Measurements from ENCODE around the gene ERP27.

ERP27 gene

GRCh38 chr12:14896521-14897169 lies 41.7 kb downstream of the ERP27 start:
- DNase-seq, result no peak

GRCh38 chr12:14893506-14894250 lies 44.7 kb downstream of the ERP27 start:
- DNase-seq, result no peak

DNA sequence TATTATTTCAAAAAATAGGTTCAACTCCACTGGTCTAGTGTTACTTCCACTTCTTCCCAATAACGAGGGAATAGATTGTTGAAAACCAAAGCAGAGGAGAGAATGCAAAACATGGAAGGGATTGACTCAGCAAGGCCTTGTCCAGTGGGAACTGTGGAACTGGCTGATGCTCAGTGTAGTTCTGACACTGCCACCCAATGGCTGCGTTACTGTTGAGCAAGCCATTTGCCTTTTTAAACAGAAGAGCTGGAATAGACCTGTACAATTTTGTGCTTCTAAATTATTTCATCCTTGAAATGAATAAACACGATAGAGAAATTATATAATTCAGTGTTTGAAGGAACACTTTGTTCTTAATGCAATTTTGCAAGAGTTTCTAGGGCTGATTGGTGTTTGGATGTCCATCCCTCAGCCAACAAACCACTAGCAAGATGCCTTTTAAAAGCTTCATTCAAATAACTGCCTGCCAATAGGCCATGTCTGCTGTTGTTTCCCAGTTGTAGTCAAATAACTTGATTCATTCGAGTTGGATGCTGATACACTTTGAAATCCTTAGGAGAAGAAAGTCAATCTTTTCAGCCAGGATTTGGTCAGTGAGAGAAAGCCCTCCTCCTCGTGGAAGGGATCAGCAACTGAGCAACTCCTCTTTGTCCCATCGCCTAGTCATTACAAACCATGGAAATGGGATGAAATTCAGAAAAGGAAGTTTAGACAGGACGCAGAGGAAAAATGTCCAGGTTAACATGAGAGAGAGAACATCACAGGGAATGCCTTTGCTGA lies 45.4 kb downstream of the ERP27 start:
- DNase-seq, result no peak

GRCh38 chr12:14890701-14891100 lies 47.6 kb downstream of the ERP27 start:
- no peak for DNase-seq

DNA sequence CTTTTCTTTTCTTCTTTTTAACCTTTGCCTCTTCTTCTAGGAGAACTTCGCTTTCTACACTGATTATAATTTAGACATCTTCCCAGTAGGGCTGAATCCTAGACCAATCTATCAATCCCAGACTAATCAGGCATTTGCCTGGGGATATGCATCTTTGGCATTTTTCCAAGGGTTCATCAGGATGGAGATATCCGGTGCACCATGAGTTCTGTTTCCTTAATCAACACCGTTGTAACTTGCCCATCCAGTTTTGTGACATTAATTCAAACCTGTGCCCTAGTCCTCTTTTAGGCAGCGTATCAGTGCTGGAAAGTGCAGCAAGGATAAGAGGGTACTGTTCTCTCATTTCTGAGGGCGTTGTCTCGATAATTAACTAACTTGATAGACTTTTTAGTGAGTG lies 52.1 kb downstream of the ERP27 start:
- peak; percentile 29 for DNase-seq

GRCh38 chr12:14885718-14886221 lies 52.6 kb downstream of the ERP27 start, which contains the start of gene MGP:
TSS of gene MGP (minus strand) at chr12:14885854. CDS start at chr12:14885791, 63 bp downstream.
- no peak for DNase-seq

GRCh38 chr12:14884458-14884878 lies 53.9 kb downstream of the ERP27 start:
- DNase-seq, result peak; percentile 23

- no peak for DNase-seq
Observed at GRCh38 chr12:14883686-14884085, 54.7 kb downstream of the ERP27 start.

DNA sequence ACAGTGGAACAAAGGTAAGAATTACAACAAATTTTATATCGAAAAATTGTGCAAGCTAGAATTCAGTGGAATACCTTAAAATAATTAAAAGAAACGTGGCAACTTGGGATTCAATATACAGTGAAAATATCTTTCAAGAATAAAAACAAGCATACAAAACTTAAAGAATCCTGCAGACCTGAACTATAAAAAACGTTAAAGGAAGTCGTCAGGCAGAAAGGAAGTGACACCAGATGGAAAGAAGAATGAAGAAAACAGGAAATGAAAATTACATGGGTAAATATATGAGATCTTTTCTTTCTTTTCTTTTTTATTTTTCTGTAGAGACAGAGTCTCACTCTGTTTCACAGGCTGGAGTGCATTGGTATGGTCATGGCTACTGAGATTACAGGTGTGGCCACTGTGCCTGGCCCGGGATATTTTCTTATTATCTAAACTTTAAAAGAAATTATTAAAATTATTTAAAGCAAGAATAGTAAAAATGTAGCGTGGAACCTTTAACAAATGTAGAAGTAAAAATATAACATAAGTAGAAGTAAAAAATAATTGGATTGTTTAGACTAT lies 57.4 kb downstream of the ERP27 start:
- DNase-seq, result no peak

DNA sequence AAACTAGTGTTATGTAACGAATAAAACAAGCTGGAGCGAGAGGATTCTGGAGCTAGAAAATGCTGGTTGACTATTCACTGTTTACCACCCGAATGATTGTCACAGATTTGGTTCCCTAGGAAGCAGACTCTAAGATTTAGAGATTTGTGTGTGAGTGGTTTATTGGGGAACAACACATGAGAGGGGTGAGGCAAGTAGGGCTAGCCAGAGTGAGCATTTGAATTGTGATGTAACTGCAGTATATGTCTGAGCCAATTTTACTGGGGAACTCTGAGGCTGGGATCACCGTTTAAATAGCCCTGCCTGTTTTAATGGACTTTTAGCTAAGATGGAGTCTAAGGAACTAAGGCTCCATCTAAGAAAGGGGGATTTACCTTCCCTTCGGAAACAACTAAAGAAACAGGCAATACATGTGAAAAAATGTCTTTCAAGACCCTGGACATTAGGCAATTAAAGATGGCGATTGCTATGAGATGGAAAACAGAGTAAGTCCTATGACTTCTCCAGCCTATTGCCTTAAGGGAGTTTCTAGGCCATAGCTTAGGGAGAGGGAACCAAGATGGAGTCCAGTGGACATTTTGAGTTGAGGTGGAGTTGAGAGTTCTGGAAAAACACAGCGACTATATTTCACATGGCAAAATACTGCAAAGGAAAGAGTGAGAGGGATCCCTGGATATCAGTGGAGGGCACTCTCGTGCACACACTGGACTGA lies 59.0 kb downstream of the ERP27 start:
- no peak for DNase-seq

DNA sequence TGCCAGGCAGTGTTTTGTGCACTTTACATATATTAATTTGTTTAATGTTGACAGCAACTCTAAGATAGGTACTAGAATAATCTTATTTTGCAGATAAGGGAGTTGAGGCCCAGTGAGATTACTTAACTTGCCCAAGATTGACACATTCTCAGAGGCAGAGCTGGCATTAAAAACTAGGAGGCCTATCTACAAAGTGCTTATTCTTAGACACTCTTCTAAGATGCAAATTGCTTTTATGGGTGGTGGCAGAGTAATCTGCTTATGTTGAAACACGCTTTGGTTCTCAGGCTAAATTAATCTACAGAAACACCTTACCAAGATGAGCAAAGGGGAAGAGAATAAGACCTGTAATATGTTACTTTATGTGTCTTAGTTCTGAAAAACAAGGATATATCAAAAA lies 59.8 kb downstream of the ERP27 start:
- DNase-seq, result no peak

DNA sequence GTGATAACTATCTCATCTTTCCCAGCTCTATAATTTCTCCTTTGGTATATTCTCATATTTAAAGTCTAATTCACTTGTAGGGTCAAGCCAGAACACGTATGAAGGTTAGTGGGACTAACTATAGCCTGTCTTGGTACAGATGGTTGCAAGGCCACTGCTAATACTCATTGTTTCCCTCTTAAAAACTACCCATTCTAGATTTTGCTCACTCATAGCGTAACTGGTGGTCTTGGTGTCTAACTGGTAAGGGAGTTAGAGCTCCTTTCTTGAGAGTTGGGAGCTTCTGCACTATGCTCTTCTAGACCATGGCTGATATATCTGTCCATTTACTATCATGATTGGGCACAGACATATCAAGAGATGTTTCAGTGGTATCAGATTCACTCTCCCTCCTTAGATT lies 61.5 kb downstream of the ERP27 start:
- no peak for DNase-seq

- DNase-seq, result no peak
Observed at GRCh38 chr12:14874882-14875281, 63.5 kb downstream of the ERP27 start.

GRCh38 chr12:14873440-14874185 lies 64.7 kb downstream of the ERP27 start:
- no peak for DNase-seq

- DNase-seq, result no peak
Observed at GRCh38 chr12:14871886-14872285, 66.5 kb downstream of the ERP27 start.

DNA sequence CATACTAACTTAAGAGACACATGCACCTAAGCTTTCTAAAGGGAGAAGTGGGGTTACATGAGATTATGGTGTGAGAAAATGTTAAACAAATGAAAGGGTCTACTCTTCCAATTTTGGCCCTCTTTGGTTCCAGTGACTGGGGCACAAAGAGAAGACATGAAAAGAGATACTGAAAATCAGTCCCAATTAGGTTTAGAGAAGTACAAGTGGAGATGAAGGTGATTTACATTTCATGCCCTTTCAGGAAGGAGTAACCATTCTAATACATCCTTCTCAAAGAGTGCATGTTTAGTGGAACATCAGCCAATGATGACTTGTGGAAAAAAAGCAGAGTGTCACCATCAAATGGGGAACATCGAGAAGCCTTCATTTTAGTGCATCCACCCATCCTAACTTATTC lies 67.1 kb downstream of the ERP27 start:
- no peak for DNase-seq

- no peak for DNase-seq
Observed at GRCh38 chr12:14868916-14869506, 69.3 kb downstream of the ERP27 start.
